IPS-11a (cell line): ENCODE data around the gene NCAN.

Experiments used
- H3K4me3 ChIP-seq: one replicate; pipeline ENCODE4 v1.5.1; 2013; ENCODE audit warnings: low read depth, low read length, control low read depth

NCAN gene

GRCh38 chr19:19258589-19259338, 47.0 kb downstream of the NCAN start:
- no peak overlapping the region for H3K4me3 ChIP-seq

GRCh38 chr19:19259741-19260140, 48.0 kb downstream of the NCAN start:
- H3K4me3 ChIP-seq, result no peak overlapping the region

GRCh38 chr19:19260417-19261214, 48.9 kb downstream of the NCAN start:
- peak overlapping the region; percentile 62 for H3K4me3 ChIP-seq

GRCh38 chr19:19261350-19262189, 49.8 kb downstream of the NCAN start:
- peak overlapping the region; percentile 62 for H3K4me3 ChIP-seq

GRCh38 chr19:19262190-19263057, 50.7 kb downstream of the NCAN start:
- H3K4me3 ChIP-seq, result peak overlapping the region; percentile 34

GRCh38 chr19:19263886-19264487, 52.2 kb downstream of the NCAN start:
- H3K4me3 ChIP-seq, result no peak overlapping the region

- H3K4me3 ChIP-seq, result no peak overlapping the region
Measured at GRCh38 chr19:19267305-19267704, 55.5 kb downstream of the NCAN start.

GRCh38 chr19:19268453-19269385, 57.0 kb downstream of the NCAN start:
- no peak overlapping the region for H3K4me3 ChIP-seq

- H3K4me3 ChIP-seq, result no peak overlapping the region
Measured at GRCh38 chr19:19269952-19270694, 58.4 kb downstream of the NCAN start.

GRCh38 chr19:19270749-19271571, 59.2 kb downstream of the NCAN start:
- no peak overlapping the region for H3K4me3 ChIP-seq

GRCh38 chr19:19271828-19272599, 60.3 kb downstream of the NCAN start:
- H3K4me3 ChIP-seq, result no peak overlapping the region

- no peak overlapping the region for H3K4me3 ChIP-seq
Measured at GRCh38 chr19:19274146-19274545, 62.4 kb downstream of the NCAN start.

- no peak overlapping the region for H3K4me3 ChIP-seq
Measured at GRCh38 chr19:19274716-19275565, 63.2 kb downstream of the NCAN start.

GRCh38 chr19:19276386-19276785, 64.6 kb downstream of the NCAN start:
- H3K4me3 ChIP-seq, result no peak overlapping the region

GRCh38 chr19:19276851-19277250, 65.1 kb downstream of the NCAN start:
- no peak overlapping the region for H3K4me3 ChIP-seq

- no peak overlapping the region for H3K4me3 ChIP-seq
Measured at GRCh38 chr19:19278315-19278714, 66.6 kb downstream of the NCAN start.
